ENCODE results near the gene HOXA9.

HOXA9 gene

DNA sequence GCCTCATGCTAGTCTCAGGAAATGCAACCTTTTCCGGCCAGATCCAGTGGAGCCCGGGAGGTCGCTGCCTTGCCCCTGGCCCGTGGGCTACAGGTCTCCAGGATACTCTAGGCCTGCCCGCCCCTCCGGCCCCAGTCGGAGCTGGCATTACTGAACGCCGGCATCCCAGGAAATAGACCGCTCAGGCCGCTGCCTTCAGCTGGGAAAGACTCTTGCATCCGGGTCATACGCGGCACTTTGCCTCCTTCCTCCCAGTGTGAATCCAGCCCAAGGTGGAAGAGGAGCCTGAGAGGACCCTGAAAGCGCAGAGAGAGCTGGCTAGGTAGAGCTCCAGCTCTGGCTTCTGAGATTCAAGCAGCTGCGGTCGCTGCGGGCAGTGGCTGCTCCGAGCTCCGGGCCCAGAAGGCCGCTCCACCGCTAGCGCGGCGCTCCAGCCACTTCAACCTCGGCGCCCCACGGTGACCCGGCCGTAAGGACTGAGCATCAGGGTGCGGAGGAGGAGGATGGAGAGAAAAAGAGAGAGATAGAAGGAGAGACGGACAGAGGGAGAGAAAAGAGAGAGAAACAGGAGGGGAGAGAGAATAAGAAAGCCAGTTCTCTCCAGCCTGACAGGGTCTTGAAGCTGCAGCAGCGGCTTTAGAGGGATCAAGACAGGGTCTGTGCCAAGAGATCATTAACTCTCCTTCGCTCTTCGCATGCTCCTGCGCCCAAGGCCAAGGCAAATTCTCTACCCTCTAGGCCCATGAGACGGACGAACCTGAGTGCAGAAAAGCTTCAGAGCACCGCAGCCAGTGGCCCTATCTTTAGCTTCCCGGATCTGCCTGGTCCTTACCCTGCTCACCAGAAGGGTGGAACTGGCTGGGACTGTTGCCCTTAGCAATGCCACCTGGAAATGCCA is 10.5 kb upstream of the HOXA9 start:
- DNase-seq: no peak

DNA sequence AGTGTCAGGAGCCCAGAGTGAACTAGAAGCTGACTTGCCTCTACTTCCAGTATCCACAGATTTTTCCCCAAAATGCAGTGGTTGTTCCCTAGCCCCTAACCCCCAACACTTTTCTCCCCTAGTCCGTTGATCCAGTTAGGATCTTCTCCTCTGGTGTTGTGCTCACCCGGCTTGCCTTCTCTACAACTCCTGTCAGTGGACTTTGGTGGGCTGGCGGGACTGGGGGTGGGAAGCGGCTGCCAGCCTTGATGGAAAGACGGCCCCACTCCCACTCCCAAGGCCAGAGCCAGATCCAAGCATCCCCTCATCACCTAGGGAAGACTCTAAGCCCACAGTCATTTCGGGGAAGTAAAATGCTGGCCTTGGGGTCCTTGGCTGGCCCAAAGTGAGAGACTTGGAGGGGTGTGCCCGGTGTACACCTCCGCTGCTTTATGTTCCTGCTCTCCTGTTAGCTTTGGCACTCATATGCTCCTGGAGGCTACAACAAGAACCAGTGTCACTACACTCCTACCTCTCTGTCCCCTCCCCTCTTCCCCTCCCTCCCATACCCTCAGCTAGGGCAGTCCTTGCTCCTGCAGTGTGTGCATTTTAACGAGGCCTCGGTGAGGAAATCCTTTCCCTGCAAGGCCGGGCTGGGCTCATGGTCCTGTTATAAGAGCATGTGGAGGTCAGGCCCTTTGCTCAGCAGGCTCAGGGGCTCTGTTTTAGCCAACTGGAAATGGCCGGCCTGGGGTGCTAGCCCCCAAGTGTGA is 9.7 kb upstream of the HOXA9 start:
- DNase-seq: no peak

DNA sequence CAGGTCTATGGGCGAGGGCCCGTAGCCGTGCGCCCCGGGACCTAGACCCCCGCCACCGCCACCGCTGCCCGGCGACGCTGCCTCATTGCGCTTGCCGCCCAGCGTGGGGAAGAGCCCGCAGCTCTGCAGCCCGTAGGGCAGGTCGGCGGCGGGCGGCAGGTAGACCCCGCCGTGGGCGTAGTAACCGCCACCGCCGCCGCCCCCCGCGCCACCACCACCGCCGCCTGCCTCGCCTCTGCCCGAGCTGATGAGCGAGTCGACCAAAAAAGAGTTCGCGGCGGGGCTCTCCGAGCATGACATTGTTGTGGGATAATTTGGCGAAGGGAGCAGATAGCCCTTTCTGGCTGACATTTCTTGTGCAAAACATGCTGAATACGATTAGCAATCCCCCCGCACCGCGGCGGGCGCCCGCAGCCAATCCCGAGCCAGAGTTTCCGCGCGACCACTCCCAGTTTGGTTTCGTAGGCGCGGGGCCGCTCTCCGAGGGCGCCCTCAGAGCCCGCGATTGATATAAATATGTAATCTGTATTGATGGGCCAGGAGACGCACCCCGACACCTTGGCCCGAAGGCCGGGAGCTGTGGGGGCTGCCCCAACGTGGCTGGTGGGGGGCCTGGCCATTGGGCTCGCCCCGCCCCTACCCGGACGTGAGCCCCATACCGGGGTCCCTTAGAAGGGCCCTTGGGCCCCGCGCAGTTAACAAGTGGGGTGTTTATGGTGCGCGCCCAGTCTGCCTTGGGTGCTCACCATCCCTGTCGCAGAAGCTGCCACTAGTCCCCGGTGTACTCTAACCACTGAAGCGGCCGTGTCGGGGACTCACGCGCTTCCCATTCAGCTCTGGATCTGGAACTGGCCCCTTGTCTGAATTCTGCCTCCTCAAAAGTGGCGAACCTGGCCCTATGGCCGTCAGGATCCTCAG is 8.9 kb upstream of the HOXA9 start, which contains the start of gene HOXA10:
Gene HOXA10 (minus strand): TSS at position 365 of the 918 bp plus-strand sequence. CDS start 14 bp downstream, at position 351.
- DNase-seq: no peak

DNA sequence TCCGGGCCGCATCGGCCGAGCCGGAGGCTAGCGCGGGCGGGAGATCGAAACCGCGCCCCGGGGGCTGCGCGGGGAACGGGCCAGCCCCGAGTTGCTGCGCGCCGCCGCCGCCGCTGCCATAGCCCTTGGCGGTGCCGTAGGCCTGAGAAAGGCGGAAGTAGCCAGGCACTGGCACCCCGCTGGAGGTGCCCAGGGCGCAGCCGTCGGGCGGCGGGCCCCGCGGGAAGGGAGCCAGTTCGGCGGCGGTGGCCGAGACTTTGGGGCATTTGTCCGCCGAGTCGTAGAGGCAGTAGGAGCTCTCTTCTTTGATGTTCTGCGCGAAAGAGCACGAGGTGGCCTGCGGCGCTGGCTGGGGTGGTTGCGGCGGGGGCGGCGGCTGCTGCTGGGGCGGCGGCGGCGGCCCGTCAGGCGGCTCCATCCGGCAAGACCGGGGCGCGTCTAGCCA is 8.2 kb upstream of the HOXA9 start:
- DNase-seq: no peak

DNA sequence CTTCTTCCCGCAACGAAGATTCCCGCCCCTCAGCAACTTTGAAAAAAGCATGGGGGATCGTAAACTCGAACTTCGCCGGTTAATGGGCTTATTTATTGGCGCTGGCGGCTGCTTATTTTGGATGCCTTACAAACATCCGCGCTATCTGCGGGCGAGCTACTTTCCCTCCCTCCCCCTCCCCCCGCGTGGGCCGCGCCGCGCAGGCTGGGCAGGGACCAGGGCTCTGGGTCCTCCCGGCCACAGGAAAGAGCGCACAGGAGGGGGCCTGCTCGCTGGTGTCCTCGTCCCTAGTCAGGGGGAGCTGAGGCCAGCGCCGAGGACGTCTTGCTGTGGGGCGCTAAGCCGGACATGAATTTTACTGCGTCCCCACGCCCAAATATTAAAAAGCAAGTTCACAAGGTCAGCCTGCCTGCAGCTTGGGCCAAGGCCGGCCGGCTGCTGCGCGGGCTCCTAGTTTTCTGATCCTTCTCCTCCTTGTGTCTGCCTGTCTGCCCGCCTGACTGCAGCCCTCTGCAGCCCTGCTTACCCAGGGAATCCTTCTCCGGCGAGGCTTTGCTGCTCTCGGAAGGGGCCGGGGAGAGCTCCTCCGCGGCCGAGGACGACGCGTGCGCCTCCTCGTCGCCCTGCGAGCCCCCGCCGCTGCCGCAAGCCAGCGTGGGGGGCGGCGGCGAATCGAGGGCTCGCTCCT is 7.6 kb upstream of the HOXA9 start:
- DNase-seq: no peak

DNA sequence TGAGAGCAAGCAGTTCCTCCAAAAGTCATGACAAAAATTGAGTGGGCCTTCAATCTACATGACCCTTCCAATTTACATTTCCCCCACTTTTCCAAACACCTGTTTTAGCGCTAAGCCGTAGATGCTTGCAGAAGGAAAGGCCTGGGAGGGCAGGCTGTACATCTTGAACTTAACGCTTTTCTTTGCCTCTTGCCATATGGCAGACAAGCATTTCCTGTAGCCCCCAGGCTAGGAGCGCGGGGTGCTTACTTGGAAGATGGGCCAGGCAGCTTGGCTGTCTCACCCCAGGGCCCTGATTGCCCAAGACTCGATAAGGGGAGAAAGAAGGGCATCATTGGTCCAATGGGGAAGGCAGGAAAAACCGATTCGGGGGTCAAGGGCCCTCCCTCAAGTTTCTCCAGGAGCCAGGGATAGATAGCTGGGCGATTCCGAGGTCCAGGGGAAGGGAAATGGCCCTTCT is 7.0 kb upstream of the HOXA9 start:
- no peak for DNase-seq

DNA sequence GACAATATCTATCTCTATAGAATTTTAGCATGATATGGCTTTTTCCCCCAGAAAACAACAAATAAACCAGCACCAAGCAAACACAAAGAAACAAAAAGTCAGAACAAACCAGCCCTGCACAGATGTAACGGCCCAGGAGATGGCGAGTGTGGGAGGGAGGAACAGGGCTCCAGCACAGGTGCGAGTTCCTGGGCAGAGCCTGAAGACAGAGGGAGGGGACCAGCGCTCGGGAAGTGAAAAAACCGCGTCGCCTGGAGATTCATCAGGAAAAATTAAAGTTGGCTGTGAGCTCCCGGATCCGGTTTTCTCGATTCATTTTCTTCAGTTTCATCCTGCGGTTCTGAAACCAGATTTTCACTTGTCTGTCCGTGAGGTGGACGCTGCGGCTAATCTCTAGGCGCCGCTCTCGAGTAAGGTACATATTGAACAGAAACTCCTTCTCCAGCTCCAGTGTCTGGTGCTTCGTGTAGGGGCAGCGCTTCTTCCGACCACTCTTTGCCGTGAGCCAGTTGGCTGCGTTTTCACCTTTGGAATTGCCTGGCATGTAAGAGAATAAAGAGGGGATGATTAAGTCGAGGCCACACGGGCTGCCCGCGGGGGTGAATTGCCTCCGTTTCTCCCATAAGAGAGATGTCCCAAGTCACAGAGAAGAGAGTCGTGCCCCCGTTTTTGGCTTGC is 6.4 kb upstream of the HOXA9 start:
- no peak for DNase-seq

DNA sequence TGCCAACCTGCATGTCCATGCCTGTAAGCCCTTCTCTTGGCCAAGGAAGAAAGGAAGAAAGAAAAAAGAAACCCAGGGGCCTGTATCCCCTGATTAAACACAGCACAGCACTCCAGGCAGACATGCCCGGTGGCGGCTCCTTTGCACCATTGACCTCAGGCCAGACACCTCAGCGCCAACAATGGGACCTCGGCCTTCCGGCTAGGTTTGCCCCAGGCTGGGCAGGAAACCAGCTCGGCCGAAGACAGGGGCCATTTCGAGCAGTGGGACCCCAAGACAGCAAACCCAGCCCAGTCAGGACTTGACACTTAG is 5.9 kb upstream of the HOXA9 start:
- DNase-seq: no peak

DNA sequence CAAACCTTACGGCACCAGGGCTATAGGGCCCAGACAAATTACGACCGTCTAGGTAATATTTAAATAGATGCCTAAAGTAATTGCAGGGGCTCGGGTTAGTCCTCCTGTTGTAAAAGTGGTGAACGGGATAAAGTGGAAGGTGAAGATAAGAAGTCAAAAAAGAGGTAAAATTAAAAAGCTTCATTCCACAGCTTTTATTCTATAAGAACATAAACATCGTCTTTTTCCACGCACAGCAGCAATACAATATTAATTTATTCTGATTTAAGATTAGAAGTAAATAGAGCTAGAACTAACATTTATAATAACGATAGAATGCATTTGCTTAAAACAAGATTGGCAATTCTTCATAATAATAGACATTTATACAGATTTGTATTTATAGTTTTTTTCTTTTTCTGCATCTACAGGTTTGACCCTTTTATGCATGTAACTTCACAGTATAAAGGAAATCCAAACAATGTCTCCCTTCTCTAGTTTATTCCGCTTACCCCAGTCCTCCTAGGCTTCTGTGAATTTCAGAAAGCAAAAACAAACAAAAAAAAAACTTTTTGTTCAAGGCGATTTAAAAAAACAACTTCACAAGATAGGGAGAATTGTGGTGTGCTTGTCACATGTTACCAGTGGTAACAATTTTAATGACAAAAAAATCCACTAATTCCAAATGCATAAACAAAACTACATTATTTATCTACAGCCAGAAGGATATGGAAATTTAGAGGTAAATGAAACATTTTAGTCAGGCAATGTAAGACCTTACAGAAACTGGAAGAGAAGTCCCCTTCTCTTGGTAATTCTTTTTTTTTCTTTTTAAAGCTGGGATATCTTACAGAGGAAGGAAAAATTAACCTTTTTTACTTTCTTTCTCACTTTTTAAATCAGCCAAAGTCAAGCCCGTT is 5.3 kb upstream of the HOXA9 start:
- DNase-seq: no peak

DNA sequence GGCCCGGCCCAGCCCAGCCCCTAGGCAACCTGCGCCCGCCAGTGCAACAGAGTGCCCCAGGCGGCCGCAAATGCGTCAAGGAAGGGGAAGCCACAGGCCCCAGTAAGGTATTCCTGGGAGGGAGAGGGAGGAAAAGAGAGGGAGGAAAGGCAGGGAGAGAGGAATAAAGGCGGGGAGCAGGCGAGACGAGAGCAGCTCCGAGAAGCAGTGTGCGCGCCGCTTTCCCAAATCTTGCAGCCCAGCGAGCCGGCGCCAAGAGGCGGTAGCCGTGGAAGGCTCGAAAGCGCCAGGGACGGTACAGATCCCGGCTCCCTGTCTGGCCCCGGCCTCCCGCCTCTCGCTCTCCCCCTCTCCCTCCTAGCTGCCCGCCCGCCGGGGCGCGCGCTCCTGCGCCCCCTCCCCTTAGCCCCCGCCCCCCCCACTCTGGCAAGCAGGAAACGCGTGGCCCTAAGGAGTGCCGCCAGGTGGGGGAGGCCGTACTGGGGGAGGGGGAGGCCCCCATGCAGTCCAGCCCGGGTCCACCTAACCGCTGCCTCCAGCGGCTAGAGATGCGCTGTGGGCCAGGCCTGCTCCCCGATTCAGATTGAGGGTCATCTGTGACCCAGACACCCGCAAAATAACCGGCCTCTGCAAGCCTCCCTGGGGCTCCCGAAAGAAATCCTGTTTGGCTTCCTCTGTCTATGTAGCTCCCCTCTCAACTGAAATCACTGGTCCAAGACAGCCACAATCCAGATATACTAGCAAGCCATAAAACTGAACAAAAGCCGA is 4.5 kb upstream of the HOXA9 start:
- DNase-seq: no peak

DNA sequence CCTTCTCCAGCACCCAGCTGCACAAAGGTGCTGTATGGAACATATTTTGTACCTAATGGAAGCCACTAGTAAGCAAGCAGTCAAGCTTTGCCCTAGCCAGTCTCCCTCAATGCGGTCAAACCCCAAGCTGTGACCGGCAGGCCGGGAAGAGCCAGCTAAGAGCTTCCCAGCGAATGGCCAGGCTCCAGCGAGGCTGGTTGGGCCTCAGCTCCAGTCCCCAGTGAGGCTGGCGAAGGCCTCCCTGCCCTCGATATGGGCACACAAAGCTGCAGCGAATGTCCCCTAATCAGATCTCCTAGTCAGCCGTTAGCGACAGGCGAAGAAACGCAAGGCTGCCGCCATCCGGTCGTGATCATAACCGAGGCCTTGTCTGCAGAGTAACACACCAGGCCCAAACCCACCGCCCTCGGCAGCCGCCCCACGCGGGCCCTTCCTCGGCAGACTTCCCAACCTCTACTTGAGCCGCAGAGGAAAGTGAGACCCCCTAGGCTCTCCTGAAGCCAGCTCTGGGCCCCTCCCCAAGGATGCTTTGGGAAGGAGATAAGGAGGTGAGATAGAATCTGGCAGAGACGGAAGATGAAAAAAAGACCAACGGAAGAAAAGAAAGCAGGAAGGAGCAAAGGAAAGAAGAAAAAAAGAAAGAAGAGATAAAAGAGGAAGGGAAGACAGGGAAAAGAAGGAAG is 3.1 kb upstream of the HOXA9 start:
- DNase-seq: no peak

DNA sequence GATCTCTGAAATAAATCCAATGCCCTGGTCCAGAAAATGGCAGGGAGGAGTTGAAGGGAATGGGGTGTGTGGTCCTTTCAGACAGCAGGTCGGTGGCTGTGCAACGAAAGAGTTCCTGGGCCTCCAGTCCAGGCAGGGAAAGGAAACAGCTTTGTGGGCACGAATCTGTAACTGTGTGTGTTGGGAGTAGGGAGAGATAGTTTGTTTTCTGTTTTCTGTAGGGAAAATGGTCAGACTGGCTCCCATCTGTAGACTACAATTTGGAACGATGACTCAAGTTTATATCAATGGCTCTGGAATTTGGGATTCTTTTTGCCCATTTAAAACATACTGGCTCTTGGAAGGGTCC is 2.6 kb upstream of the HOXA9 start:
- DNase-seq: no peak

DNA sequence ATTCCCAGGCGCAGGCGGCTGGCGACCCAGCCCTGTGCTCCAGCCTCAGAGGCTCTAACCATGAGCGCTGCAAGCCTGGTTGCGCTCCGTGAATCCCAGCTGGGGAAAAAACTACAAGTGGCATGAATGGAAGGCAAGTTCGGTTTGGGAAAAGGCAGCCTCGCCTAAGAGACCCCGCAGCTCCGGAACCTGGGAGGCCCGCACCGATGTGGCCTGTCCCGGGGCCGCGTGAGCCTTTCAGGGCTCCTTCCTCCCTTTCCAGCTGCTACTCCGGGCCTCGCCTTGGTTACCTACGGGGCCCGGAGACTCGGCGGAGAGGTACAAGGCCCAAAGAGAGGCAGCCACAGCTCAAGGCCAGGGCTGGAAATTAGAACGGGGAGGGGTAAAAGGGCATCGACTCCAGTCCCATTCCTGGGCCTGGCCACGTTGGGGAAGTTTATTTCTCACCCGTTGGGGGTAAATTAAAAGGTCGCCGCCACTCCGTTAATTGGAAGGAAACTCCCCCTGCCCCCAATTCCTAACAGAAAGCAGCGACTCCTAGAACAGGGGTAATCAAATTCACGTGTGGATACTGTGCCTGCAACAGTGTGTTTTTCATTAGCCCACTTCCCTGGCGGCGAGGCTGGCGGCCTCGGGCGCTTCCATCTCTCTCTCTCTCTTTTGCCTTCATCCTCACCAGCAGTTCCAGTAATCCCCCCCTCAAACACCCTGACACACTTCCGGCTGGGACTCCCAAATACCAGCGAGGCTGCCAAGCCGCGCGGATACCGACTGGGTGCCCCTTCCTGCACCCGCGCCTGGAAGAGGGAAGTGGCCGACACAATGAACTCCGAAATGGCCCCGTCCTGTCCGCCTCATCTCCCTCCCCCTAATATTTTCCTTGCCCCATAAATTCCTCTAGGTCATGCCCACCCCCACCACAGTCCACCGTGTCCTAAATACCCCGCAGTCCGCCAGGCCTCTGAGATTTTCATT is 1.5 kb upstream of the HOXA9 start:
- DNase-seq: no peak

DNA sequence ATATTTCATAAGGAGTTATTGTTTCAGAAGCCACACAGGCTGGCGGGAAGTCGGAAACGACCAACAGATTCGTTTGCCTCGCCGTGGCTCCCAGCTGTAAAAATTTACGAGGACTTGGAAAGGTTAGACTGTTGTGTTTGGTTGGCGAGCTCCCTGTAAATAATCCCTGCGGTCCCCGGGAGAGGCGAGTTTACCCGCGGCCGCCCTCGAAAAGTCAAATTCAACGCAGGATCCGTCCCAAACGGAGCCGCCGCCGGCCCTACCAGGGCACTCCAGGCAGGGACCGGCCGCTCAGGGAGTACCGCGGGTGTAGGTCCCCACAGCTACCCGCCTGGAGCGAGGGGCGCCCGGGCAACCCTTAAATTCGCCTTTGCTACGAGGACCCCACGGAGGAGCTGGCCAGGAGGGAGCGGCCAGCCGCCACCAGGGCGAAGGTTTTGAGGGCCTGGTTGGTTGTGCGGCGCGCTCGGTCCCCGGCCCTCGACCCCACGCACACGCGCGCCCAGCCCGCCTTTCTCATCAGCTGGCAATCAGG is 726 bp upstream of the HOXA9 start:
- no peak for DNase-seq

DNA sequence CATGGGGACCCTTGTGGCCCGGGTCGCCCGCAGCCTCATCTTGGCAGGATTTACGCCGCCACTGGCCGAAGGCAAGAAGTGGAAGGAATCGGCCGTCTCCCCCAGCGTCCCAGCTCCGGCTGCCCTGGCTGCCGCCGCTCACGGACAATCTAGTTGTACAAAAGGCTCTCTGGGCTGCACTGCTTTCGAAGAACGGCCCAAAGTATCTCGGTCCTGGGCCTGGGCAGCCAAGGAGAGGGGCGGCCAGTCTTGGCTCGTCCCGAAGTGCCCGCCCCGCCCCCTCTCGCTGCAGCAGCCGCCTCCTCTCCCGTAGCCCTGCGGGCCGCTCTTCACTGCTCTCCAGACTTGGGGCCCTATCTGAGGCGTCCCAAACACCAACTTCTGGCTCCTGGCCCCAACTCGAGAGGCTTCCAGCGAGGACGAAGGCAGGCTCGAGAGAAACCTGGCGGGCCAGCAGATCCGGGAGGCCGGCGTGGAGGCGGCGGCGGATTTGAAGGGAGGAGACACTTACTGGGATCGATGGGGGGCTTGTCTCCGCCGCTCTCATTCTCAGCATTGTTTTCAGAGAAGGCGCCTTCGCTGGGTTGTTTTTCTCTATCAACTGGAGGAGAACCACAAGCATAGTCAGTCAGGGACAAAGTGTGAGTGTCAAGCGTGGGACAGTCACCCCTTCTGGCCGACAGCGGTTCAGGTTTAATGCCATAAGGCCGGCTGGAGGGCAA is 809 bp downstream of the HOXA9 start:
- no peak for DNase-seq

DNA sequence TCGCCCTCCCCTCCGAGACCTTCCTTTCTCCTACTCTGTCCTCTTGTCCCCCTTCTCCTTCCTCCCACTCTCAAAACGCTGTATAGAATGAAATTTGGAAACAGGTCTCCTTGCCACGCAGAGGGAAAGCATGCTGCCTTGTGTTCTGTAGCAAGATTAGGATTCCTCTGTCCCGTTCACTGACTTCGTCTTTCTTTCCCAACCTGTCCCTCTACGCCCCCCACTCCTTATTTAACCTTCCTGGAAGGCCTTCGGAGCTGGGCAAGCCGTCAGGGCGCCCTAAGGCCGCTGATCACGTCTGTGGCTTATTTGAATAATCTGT is 1.3 kb downstream of the HOXA9 start:
- no peak for DNase-seq

DNA sequence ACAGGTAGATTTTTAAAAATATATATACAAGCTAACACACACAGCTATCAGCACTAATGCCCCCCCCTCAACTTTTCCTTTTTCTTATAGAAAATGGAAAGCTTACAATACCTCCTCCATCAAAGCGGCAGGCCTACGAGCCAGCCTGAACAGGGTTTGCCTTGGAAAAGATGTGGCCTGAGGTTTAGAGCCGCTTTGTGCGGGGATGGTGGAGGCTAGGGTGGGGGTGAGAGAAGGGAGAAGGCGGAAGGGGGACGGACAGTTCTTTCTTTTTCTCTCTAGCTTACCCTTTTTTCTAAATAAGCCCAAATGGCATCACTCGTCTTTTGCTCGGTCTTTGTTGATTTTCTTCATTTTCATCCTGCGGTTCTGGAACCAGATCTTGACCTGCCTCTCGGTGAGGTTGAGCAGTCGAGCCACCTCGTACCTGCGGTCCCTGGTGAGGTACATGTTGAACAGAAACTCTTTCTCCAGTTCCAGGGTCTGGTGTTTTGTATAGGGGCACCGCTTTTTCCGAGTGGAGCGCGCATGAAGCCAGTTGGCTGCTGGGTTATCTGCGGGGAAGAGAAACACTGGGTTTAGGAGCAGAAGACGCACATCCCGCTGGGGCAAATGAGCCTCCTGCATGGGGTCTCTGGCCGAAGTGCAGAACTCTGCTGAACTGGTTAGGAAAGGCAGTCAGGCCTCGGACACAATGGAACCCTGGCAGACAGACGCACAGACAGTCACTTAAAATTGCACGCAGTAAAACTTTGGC is 1.9 kb downstream of the HOXA9 start:
- no peak for DNase-seq

Measured in activated T-cell treated with anti-CD3 and anti-CD28 coated beads for 4 hours (primary cell).